HG02623 (cell line): Measurements from ENCODE around the gene RPRML.
A peak's percentile ranks its signal among the peaks of the same experiment; 100 is the strongest.

Experiments used
- ATAC-seq: cut with Tn5 transposase; IDR thresholded peaks from one replicate; pipeline ENCODE4 v1.9.1; 2021; ENCODE audit warnings: moderate library complexity; ENCODE audit not compliant: unreplicated experiment

The RPRML gene

GRCh38 chr17:46947216-46947615 lies 31.8 kb downstream of the RPRML start:
- no peak for ATAC-seq

GRCh38 chr17:46944931-46945330 lies 34.1 kb downstream of the RPRML start:
- no peak for ATAC-seq

DNA sequence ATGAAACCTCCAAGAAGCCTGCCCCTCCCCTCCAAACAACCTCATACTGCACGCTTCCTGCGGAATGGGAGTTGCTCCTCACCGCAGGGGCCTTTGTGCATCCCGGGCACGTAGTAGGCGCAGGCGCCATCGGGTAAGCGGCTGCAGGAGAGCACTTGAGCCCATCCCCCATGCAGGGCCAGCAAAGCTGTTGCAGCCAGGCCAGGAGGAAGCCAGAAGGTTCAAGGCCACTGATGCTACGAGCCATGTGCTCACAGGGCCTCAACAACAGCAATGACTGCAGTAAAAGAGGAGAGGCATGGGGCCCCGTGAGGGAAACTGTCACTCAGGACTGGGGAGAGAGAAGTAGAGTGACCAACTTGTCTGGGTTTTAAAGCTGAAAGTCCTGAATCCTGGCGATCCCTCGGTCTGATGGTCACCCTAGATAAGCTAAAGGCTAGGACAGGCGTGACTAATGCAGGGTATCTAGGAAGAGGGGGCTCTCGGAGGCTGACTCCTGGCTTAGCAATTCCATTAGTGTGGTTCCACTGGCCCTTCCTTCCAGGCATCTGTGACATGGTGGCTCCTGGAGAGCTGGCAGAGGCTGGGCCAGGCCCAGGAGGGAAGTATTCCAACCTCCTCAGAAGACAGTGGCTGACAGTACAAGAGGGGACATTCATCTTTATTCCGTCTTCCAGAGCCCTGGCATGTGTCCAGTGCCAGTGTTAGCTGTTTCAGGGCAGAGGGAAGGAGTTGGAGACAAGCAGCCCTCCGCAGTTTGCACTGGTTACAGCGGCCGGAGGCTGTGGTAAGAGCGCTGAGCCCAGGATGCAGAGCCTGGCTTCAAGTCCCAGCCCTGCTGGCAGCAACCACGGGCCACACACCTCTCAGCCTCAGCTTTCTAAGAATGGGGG lies 35.3 kb downstream of the RPRML start:
- ATAC-seq: no peak

DNA sequence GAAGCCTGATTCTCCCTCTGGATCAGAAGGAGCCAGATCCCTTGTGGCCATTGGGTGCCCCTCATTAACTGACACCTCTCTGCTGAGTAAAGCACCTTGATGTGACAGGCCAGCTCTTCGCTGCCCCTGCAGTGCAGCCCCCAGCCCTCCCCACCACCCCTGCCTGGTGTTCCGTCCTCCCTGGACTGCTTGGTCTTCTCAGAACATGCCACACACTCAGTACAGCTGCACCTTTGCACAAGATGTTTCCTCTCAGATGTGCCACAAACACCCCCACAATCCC lies 35.9 kb downstream of the RPRML start:
- ATAC-seq: no peak

GRCh38 chr17:46942441-46943217 lies 36.4 kb downstream of the RPRML start:
- no peak for ATAC-seq

DNA sequence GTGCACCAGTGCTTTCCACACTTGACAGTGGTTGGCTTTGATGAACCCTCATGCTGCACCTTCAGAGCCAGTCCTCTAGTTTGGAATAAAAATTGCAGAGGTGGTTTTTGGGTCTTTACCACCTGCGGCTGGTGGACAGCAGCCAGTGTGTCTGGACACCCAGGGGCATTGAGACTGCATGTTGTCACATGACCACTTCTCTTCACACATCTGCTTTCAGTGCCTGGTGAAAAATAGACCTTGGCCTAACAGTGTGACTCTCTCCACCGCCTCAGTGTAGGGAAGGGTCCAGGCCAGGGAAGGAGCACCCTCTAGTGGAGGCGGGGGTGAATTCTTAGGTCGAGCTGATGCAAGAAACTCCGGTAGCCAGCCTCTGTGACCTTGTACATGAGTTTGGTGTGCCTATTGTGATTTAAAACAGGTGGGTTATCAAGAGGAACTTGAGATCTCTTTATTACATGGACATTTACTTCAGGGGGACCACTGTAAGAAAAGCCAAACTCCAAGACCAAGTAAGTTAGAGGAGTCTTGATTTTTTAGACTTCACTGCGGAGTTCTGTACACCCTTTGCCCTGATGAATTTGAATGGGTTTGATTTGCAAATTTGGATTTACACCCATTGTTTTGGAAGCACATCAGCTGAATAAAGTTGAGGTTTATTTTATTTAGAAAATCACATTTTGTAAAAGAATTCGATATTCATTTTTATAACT lies 38.2 kb downstream of the RPRML start:
- ATAC-seq: peak; percentile 75

DNA sequence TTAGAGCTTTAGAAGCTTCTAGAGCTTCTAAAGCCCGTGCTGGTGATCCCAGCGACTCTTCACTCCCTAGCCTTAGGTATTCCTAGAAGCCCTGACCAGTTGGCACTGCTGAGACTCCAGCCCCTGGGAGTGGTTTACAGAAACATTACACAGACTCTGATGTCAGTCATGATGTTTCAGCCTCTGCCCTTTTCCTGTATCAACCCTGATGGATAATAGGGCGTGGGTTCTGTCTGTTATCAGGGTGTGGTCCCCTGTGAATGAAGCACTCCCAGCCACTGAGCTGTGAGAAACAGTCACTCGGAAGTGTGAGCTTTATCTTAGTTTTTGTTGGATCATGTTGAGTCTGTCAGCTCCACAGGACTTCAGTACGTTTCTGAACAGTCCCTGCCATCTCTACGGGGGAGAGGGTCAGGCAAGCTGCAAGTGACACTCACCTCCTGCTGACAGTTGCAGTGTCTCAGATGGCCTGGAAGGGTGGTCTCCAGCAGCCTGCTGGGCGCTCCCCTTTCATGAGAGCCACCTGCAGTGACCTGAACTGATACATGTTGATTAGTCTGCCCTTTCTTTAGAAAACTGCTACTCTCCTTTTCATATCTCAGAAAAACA lies 43.3 kb downstream of the RPRML start:
- ATAC-seq: no peak

DNA sequence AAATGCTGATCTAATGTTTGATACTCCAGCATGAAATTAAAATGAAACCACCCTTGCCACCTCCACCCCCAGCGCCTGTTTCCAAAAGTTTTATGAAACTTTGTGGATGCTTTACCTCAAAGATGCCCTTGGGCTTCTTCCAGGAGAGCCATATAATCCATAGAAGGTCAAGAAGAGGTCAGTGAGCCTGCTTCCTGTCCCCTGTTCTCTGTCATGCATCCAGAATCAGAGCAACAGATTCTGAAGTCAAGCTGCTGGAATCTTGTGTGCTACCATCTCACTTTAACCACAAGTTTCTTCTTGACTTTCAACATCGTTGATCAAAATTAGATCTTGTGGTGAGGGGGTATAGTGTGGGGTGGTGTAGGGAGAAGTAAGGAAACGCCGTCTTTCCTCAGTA lies 47.5 kb downstream of the RPRML start:
- ATAC-seq: no peak

DNA sequence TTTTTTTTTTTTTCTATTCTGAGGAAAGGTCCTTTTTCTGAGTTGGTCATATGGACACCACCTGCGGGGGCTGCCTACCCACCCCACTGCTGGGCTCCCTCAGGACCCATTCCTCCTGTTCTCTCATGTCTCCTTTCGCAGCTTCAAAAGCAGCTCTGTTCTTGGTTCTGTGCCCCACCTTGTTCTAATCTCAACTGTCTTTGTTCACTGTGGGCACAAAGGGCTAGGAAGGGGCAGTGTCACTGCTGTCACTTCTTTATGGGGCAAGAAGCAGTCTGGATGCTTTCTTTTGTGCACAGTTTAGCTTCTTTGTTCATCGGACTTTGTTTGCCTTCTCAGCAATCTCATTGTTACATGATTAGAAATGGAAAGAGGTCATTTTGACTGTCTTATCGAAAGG lies 49.0 kb downstream of the RPRML start:
- ATAC-seq: no peak

- ATAC-seq: no peak
Observed at GRCh38 chr17:46929413-46929812, 49.6 kb downstream of the RPRML start.

DNA sequence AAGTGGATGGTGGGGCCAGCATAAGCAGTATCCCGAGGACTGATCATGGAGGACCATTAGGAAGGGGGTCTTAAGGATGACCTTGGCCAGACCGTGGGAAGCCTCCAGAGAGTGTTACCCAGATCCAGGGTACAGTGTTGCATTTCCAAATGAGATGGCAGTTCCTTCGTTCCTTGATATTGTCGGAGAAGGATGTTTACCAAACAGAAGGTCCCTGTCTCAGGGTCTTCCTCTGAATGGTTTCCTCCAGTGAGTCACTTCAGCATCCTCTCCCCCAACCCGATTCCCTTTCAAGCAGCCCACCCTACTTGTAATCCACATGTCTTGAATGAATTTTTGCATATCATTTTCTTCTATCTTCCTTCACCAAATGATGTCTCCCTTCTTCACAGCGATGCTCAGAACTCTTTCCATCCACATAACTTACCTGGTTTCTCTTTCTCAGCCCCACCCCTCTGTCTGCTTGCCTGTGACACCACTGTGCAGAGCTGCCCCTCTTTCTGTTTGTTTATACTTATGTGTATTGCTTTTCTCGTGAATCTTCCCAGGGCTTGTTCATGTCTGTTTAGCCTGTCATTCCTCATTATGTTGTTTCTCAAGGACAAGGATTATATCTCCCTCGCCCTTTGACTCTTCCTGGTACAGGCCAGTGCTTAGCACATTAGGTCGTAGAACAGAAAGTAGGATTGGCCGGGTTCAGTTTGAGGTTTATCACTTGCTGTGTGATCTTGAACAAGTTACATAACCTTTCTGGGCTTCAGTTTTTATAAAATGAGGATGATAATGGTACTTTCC lies 50.4 kb downstream of the RPRML start:
- no peak for ATAC-seq
